Activated T-cell treated with anti-CD3 and anti-CD28 coated beads for 48 hours (primary cell): Measurements from ENCODE around the gene SFXN5.
"Not testable (repeated sequence)": the region's sequence is repeated elsewhere in the genome, so short reads cannot be mapped to it uniquely, and the experiment has no call there.

ENCODE experiments used
- DNase-seq: peaks from one replicate; pipeline ENCODE4 v3.0.0-alpha.2; 2020; ENCODE audit warnings: low read depth

Gene SFXN5

DNA sequence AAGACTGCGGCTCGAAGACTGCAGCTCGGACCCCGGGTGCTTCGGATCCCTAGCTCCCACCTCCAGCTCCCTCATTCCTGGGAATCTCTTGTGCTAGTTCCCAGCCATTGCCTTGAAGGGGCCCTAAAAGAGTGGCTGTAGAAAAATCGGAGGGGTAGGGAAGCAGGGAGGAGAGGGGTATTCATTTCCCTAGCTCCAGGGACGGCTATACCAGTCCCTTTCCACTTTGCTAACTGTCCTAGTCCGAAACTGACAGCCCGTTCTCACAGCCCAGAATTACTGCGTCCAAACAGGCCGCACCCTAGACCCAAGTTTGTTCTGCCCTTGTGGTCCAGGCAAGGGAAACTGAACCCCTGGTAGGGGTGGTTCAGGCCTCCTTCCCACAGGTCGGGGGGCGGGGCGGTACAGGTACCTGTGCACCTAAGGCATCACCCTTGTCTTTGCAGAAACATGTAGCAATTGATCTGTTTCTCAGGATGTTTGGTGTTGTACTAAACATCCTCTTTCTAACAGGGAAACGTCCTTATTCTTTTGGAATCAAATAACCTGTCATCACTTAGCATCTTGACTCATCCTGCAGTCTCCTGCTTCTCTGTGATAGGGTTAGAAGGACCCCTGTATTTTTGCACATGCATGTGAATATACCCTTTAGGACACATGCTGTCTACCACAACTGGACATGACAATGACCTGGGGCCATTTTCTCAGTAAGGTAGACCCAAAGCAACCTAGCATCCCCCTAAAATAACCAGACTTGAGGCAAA, 150.2 kb downstream of the SFXN5 start:
- no peak for DNase-seq

DNA sequence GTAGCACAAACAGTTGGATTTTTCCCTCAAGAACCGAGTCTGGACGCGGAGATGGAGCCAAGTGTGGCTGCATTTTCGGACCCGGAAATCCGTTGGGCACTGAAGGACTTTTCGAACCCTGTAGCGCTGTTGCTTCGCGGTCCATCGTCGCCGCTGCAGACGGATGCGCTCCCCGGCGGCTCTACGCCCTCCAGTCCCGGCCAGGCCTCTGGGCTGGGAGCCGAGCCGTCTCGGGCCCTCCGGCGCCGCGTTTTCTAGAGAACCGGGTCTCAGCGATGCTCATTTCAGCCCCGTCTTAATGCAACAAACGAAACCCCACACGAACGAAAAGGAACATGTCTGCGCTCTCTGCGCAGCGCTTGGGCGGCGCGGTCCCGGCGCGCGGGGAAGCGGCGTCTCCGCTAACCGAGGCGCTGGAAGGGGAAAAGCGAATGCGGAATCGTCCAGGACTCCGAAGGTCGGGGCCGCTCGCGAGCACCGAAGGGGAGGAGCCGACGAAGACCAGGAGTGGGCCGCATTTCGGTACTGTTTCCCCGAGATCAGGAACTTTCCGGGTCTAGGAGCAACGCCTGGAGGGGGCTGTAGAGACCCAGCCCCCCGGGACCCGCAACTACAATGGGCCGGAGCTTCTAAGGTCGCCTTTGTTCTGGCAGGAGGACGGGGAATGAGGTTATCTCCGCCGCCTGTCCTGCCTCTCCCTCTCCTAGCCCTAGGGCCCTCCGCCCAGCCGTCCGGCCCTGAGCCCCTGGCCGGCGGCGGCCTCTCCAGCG, 151.0 kb downstream of the SFXN5 start:
- no peak for DNase-seq

DNA sequence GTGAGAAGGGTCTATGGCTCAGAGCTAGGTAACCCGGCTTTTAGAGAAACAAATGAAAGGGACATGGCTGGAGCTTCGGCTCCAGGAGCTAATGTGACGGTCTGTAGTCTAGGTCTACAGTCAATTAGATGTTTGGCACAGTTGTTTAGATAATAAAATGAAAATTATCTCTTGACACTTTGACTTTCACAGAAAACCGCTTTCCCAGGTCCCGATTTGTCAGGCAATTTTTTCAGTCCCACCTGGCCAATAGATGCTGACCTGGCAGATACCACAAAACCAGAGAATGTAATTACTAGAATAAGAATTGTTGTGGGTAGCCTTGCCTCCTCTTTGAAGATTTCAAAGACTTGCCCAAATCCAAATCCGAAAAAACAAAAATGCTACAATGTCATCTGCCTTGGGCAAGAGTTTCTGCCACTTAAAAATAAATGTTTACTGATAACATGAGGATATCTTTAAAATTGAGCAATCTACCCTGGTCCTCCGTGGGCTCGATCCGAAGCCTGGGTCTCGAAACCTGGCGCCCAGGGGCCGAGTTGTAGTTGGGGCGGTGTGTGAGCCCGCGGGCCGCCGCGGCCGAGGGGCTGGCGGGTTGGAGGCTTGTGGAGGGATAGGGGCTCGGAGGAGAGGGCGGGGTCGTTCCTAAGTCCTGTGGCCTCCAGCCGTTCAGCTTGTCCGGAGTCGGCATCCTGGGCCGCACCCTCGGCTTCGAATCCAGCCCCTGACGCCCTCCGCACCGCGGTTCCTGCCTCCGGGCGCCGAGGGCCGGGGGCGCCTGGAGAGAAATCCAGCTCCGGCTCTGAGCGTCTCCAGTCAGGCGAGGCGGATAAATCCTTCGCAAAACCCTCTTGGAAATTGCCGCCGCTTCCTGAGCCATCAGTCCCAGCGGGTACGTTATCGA, 151.8 kb downstream of the SFXN5 start:
- no peak for DNase-seq

DNA sequence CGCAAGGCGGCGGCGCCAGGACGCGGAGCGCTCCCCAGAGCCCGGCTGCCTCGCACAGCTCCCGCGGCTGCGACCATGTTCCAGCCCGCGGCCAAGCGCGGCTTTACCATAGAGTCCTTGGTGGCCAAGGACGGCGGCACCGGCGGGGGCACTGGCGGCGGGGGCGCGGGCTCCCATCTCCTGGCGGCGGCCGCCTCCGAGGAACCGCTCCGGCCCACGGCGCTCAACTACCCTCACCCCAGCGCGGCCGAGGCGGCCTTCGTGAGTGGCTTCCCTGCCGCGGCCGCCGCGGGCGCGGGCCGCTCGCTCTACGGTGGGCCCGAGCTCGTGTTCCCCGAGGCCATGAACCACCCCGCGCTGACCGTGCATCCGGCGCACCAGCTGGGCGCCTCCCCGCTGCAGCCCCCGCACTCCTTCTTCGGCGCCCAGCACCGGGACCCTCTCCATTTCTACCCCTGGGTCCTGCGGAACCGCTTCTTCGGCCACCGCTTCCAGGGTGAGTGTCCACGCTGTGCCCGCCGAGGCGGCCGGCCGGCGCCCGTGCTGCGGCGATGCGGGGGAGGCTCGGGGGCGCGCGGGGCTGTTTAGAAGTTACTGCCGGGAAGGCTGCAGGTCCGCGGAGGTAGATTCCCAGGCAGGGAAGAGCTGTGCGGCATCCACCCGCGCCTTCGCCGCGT, 153.5 kb downstream of the SFXN5 start:
- no peak for DNase-seq

DNA sequence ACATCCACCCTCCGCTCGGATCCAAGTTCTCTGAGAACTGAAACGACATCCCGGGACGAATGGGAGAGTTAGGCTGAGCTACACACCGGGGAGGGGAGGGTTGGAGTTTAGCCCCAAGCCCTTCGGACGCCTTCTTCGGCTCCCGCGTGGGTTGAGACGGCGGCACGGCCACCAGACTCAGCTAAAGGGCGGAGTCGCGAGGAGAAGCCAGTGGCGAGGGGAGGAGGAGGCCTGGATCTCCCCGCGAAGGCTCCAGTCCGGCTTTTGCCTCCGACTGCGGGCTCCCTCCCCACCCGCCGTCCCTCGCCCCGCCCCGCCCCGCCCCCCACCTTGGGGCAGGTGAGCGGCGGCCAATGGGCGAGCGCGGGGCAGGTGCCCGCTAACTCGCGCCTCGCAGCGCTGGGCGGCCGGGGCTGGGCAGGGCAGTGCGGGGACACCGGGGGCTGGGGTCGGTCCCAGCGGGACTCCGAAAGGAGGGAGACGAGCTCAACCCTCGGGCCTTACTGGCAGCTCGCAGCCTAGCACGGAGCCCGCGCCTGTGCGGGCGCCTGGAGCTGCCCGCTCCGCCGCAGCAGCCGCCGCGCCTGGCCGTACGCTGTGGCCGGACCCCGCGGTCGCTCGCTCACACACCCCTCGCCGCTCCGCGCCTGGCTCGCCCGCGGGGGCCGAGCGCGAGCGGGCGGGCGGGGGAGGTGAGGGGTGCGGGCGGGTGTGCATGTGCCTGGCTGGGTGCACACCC, 154.2 kb downstream of the SFXN5 start, which contains the start of gene EMX1:
TSS of gene EMX1 (plus strand) at position 382 of the 739 bp plus-strand sequence. CDS start at position 716, 334 bp downstream.
- peak; percentile 51 for DNase-seq

DNA sequence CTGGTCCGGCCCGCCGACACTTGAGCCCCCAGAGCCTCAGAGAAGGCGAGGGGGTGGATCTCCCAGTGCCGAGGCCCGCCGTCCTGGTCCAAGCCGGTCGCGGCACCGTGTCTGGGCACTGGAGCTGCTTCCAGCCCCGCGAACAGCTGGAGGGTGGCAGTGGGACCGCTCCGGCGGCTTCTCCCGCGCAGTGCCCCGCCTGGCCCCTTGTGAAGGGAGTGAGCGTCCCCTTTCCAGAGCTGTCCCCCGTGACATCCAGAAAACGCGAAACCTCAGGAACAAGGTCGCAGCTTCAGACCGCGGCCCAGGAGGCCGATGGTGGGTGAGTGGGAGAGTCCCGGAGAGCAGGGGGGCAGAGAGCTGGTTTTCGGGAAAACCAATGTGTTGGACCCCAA, 154.8 kb downstream of the SFXN5 start:
- no peak for DNase-seq

DNA sequence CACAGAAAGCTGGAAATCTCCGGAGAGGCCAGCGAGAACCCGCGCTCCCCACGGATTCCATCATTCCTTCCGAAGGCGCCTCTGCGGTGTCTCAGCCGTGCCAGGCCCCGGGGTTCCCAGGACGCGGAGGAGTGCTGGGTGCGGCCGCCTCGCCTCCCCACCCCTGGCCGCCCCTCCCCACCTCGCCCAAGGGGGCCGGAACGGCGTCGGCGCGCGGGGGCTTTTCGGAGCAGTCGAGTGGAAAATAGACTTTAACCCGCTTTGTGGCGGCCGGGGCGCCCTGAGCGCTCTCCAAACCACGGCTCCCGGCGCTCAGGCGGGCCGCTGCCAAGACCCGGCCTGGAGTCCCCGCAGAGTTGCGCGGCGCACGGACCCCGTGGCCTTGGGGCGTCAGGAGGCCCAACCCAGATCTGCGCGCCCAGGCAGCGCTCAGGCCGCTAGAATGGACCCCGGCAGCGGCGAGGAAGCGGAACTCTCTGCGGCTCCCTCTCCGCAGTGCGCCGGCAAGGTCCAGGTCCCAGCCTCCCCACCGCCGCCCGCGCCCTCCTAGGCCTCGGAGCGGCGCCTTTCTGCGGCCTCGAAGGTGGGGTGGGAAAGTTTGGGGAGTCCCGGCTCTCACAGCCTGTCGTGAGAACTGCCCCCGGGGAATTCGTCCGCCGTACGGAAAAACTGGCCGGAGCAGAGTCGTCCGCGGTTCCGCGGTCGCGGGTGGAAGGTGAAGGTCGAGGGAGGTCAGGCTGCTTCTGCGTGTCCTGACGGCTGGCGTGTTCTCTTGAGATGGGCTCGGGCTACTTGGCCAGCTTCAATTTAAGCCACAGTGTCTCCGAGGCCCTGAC, 155.4 kb downstream of the SFXN5 start:
- DNase-seq = peak; percentile 41

DNA sequence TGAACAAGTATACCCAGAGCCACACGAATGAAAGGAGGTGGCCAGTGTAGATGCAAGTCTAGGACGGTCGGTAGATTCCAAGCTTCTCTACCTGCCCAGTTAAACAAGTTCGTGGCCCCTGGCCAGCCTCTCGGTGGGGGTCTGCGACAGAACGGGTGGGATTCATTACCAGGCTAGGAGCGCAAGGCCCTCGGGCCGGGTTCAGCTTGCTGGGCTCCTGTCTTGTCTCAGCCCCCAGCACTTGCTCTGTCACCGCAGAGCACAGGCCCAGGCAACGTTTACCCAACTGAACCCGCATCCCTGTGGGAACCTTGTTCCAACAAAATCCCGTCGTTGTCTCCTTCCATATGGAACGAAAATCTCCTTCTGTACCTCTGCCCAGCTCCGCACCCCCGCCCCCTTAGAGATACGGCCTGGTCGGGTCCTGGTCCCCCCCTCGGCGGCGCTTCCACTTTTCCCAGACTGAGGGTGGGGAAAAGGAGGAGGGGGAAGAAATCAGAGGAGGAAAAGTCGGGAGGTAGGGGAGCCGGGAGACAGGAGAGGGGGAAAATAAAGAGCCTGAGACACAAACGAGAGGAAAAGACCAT, 156.1 kb downstream of the SFXN5 start:
- no peak for DNase-seq

DNA sequence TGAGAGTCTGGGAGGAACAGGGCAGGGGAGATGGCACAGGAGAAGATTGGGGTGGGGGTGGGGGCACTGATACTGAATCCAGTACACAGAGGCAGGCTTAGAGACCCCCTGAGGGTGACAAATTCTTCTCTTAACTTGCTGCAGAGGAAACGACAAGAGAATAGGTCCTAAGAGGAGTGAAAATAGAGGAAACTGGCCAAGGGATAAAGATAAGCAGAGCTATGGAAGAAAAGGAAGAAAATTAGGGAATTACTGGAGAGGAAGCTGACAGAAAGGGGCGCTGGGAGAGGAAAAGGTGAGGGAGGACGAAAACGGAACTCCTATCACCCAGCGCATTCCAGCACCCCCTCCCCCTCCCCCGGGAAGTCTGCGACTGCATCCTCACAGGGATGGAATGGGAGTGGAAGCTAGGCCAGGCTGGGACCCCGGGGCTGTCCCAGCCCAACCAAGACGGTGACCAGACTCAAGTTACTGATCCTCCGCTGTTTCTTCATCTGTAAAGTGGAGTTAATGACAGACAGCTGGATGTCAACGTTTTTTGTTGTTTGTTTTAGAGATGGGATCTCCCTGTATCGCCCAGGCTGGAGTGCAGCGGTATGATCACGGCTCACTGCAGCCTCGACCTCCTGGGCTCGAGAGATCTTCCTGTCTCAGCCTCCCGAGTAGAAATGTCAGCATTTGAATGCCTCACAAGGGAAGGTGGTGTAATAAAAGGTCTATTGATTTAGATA, 156.8 kb downstream of the SFXN5 start:
- no peak for DNase-seq

DNA sequence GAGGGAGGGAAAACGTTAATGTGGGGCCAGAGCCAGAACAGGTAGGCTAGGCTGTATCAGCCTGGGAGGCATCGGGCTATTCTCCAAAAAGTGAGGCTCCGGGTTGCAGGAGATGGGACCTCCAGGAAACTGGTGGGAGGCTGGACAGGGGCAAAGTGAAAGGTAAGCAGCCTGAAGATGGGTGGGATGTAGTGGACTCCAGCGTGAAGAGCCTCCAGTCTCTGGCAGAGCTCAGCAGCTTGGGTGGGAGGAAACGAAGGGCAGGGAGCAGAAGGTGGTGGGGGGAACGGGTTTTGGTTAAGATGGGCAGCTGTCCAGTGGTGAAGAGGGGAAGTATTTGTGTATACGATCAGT, 157.3 kb downstream of the SFXN5 start:
- DNase-seq = no peak

DNA sequence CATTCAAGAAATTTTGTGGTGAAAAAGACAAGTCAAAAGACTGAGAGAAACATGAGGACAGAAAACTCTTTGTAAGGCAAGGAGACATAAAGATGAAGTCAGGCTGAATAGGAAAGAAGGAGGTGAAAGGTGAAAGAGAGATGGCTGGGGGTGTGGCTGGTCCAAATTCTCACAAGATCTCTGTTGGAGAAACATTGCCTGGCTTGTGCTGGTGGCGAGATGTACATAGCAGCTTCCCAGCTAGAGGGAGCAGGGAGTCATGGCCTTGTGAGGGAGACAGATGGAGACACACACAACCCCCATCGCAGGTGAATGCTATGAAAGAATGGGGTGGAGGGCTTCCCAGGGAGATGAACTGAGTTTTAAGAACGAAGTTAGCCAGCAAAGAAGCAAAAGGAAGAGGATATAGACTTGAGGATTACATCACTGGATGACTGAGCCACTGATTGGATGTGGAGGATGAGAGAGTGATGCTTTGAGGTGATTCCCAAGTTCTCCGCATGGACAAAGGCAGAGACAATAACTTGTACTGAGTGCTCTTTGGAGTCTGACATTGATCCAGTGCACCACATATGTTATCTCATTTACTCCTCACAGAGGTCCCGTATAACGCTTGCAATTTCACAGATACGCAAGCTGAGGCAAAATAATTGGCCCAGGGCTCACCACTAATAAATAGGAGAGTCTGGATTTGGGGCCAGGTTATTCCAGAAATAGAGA, 157.9 kb downstream of the SFXN5 start:
- no peak for DNase-seq

DNA sequence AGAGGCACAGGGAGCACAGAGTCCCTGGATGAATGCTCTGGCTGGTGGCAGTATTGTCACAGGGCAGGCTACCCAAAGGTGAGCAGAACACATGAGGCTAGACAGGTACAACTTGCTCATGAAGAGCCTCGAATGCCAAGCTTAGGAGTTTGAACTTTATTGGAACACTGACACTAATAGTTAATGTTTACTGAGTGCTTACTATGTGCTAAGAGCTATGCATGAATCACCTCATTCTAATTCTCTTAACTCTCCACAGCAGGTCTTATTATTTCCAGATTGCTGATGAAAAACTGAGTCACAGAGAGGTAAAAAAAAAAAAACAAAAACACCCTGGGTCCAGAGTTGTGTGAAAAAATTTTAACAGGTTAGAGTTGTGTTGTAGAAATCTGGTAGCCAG, 160.3 kb downstream of the SFXN5 start:
- DNase-seq = no peak

DNA sequence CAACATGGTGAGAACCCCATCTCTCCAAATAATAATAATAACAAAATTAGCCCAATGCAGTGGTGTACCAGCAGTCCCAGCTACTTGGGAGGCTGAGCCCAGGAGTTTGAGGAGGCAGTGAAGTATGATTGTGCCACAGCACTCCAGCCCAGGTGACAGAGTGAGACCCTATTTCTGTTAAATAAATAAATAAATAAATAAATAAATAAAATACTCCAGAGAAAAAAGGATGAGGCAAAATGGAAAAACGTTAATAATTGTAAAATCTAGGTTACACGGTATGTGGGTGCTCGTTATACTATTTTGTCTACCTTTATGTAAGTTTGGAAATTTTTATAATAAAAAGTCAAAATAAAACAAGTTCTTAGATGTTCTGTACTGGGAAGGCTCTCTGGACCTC, 162.8 kb downstream of the SFXN5 start:
- DNase-seq = no peak

DNA sequence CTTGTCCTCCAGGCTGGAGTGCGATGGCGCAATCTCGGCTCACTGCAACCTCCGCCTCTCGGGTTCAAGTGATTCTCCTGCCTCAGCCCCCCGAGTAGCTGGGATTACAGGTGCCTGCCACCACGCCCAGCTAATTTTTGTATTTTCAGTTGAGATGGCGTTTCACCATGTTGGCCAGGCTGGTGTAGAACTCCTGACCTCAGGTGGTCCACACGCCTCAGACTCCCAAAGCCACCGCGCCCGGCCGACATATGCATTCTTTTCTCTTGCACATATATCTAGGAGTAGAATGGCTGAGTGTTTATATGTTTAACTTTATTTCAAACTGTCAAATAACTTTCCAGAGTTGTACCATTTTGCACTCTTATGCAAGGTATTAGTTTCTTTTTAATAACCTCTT, 164.1 kb downstream of the SFXN5 start:
- not testable (repeated sequence) for DNase-seq

DNA sequence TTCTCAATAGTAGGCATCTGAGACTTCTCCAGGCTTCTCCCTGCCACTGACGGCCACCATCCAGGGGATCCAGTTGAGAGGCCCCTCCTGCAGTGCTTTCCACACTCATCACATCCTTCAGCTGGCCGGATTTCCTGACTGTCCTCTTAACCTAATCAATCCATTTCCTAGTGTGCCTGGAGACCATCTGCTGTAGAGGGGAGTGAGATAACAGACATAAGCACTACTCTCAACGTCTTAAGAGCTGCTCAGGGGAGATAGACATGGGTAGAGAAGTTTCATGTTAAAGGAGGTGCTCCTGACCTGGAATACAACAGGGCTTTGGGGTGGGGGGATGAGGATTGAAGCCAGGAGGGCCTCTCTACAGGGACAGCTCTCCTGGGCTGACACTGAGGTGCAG, 170.1 kb downstream of the SFXN5 start:
- no peak for DNase-seq

DNA sequence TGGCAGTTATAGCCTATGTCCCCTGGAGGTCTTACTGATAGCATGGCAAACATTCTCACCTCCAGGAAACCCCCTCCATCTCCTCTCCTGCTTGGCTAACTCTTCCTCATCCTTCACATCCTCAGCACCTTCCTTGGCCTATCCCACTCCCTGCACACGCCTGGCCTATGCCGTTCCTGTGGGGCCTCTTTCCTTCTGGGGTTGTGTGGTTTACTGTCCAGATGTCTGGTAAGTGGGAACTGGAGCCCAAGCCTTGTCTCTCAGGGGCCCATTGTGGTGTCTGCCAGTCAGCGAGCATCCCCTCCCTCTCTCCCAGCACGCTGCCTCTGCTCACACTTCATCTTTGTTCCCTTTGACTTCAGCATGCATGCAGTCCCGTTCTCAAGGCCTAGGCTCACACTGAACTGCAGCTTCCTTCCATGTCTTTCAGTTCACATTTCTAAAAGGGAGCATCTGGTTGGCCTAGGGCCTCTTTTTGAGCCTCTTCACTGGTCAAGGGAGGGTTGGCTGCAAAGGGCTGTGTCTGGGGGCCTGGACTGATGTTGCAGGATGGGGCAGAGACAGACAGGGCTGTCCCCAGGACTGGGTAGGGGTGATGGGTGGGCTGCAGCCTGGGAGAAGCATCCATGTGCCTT, 171.2 kb downstream of the SFXN5 start:
- DNase-seq = no peak

DNA sequence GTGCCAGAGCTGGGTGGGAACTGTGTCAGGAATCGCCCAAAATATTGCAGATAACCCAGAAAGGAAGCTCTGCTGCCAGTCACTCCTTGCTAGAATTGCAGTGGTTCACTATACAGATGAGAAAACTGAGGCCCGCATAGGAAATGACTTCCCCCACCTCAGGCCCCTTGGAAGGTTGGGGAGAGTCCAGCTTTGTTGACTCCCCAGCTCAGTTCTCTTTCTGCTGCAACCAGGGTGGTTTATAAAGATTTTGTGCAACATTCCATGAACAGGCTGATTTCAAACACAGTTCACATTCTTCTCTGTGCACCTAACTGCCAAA, 173.0 kb downstream of the SFXN5 start:
- no peak for DNase-seq
